NCI-H1930 (cell line): ENCODE measurements around the gene MCU.
"Not testable (repeated sequence)": the region's sequence is repeated elsewhere in the genome, so short reads cannot be mapped to it uniquely, and the experiment has no call there.

Source experiments
- DNase-seq, 2 experiments: peaks; one replicate each; lab custom pipeline; 2025; lab: John Stamatoyannopoulos, UW

Gene MCU, protein sequence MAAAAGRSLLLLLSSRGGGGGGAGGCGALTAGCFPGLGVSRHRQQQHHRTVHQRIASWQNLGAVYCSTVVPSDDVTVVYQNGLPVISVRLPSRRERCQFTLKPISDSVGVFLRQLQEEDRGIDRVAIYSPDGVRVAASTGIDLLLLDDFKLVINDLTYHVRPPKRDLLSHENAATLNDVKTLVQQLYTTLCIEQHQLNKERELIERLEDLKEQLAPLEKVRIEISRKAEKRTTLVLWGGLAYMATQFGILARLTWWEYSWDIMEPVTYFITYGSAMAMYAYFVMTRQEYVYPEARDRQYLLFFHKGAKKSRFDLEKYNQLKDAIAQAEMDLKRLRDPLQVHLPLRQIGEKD

DNA sequence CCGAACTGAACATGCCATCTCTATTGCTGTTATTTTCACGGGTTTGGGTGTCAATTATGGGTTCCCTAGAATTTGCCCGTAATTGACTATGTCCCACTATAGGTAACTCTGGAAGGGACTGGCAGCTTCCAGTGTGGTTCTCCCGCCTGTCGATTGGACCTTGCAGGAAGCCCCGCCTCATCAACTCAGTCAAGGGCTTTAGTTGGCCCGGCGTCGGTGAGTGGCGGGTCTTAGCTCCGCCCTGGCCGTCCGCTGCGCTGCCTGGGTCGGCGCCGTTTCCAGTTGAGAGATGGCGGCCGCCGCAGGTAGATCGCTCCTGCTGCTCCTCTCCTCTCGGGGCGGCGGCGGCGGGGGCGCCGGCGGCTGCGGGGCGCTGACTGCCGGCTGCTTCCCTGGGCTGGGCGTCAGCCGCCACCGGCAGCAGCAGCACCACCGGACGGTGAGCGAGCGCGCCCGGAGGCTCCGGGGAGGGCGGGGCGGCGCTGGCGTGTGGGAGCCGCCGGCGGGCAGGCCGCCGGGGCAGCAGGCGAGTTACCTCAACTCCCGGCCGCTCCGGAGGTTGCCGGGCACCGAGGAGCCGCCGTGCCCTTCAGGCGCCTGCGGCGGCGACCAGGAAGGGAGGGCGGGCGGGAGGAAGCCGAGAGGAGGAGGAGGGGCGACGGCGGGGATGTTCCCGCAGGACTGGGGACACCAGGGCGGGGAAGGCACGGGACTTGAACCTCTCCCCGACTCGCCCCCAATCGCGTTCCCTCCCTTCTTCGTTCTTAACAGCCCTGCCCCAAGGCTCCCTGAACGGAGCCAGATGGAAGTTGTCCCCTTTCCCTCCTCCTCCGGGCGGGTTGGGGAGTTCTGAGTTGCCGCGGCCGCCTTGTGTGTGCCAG lies at the start of gene MCU:
Gene MCU, plus strand, starts transcription at position 281 of the 881 bp plus-strand sequence. Its CDS starts 9 bp downstream, at position 290.
- peak; percentile 78 to 82 for DNase-seq

DNA sequence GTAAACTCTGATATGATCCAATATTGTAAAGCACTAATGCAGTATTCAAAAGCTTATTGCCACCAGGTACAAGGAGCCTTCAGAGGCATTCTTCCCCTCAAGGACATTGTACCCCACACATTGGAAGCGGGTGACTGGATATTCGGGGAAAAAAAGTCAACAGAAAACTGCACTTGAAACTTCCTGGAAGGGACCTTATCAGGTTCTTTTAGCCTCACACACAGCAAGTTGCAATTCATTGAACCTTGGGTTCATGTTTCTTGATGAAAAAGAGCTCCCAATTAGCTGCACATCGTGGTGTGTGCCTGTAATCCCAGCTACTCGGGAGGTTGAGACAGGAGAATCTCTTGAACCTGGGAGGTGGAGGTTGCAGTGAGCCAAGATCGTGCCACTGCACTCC lies 49.6 kb upstream of the MCU start:
- DNase-seq = no peak

DNA sequence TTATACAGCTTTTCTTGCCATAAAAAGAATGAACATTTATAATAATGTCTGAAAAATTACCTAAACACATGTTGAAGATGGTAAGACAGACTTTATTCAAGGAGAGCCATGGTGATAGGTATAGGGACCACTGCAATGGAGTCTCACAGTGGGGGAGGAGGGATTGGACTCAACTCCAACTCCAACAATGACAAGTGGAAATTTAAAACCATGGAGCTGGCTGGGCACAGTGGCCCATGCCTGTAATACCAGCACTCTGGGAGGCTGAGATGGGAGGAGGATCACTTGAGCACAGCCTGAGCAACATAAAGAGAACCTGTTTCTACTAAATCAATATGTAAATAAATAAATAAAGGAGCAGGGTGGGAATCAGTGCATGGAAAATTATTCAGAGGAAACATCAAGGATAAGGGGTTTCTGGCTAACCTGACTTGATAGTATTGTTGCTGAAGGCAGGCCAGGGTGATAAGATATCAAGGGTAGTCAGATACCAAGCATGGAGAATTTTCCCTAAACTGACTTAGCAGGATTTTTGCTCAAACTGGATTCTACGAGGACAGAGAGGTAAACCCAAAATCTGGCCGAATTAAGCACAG lies 46.6 kb upstream of the MCU start:
- DNase-seq = no peak

DNA sequence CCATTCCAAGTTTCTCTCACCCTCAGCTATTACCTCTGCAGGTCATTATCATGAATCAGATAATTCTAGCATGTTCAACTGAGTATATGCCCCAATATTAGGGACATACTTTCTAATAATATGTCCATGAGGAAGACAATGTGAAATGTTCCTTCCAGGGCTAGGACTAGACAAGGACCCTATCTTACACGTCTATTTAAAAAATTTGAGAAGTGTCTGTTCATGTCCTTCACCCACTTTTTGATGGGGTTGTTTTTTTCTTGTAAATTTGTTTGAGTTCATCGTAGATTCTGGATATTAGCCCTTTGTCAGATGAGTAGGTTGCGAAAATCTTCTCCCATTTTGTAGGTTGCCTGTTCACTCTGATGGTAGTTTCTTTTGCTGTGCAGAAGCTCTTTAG lies 45.0 kb upstream of the MCU start:
- not testable (repeated sequence) for DNase-seq

DNA sequence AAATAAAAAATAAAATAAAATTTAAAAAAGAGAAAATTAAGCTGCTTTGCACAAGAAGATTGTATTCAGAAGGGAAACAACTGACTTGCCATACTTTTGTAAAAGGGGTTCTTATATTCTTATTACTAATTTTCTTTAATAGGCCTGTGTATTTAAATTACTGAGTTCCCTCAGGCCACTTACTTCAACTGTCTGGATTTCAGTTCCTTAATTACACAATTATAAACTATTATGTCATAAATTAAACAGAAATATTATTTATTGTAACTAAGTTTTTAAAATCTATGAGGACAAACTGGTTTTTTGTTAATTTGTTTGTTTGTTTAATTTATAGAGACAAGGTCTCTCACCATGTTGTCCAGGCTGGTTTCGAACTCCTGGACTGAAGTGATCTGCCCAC lies 43.6 kb upstream of the MCU start:
- no peak for DNase-seq

DNA sequence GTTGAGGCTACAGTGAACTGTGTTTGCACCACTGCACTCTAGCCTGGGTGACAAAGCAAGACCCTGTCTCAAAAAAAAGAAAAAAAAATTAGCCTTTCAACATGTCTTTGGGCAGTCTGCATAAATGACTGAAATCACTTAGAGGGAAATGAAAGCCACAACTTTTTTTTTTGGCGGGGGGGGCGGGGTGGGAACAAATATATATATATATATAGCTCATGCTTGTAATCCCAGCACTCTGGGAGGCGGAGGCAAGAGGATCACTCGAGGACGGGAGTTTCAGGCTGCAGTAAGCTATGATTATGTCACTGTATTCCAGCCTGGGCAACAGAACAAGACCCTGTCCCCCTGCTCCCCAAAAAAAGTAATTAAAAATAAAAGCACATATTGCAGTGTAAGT lies 42.7 kb upstream of the MCU start:
- DNase-seq = no peak

DNA sequence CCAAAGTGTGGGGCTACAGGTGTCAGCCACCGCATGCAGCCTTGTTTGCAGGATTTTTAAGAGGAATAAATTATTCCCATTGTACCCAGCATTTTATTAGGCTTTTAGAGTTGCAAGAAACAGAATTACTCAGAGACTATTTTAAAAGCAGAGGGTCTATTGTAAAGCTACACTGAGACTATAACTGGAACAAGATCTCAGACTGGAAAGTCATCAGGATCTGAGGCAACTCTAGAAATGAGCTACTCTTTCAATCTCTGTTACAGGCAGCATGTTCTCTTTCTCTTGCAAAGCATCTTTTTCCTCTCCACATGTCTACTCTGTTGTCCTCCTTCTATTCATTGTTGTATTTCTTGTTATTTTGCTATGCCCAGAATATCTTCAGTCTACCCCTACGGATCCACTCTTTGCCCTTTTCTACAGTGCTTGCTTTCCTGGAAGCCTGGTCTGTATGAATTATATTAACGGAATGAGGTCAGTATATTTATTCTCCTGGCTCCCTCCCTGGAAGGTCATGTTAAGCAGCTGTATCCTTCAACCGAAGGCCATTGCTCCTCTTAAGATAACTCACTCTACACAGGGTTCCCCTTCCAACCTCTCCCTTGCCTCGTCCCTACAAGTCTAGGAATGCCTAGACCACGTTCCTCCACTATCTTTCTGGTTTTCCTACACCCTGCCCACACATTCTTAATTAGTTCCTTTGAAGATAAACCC lies 38.4 kb upstream of the MCU start:
- no peak for DNase-seq

DNA sequence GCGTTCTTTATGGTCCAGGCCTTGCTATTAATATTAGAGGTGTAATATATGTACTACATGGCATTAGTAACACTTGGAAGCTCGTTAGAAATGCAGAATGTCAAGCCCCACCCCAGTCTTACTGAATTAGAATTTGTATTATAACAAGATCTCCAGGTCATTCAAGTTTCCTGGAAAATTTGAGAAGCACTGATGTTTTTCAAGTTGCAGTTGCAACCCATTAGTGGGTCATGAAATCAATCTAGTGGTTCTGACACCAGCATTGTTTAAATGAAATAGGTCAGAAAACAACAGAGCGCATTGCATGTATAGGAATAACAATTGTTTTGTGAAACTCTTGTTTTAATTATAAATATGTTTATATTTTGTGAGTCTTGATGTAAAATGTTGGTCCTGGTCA lies 37.2 kb upstream of the MCU start:
- no peak for DNase-seq

DNA sequence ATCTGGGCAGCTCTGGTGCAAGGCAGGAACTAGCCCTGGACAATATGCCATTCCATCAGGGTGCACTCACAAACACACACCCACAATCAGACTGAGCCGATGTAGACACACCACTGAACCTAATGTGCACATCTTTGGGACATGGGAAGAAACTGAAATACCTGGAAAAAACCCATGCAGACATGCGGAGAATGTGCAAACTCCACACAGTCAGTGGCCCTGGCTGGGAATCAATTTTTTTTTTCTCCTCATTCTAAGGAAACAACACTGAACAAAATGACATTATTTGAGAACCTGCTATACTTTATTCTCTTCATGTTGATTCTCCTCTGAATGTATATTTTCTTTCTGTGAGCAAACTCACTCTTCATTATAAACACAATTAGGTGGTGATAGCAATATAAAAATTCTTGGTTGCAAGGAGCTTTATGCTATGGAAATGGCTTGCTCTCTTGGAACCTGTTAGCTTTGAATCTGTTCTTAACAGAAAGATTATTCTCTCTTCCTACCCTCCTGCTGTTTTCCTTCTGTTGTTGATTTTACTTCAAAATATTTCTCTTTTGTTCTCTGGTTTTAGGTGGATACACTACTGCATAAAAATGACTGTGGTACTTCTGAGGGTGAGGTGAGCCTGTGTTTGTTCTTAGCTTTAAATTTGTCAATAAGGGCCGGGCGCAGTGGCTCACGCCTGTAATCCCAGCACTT lies 33.1 kb upstream of the MCU start:
- DNase-seq = no peak

DNA sequence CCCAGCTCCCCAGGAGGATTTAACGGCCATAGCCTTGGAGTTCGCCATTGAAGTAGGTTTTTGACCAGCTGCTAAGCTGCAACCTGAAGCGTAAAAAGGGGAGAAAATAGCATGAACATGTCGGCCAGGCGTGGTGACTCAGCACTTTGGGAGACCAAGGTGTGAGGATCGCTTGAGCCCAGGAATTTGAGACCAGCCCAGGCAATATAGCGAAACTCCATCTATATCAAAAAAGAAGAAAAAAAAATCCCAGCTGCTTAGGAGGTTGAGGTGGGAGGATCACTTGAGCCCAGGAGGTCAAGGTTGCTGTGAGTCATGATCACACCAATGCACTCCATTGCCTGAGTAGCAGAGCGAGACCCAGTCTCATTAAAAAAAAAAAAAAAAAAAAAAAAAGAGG lies 32.2 kb upstream of the MCU start:
- no peak for DNase-seq

DNA sequence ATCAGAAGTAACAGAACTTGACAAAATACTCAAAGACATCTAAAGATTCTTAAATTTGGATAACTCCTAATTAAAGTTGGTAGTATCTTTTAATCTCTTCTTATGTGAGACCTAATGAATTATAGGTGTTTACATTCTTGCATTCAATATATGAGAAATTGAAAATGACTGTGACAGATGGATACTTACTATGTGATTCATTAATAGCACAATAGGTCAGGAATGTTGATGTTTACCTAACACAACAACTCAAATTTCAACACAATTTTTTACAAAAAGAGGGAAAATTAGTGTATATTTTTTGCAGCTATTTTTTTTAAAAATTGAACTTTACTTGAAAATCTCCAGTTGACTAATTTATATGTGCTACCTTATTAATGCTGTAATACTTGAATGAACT lies 31.7 kb upstream of the MCU start:
- no peak for DNase-seq

DNA sequence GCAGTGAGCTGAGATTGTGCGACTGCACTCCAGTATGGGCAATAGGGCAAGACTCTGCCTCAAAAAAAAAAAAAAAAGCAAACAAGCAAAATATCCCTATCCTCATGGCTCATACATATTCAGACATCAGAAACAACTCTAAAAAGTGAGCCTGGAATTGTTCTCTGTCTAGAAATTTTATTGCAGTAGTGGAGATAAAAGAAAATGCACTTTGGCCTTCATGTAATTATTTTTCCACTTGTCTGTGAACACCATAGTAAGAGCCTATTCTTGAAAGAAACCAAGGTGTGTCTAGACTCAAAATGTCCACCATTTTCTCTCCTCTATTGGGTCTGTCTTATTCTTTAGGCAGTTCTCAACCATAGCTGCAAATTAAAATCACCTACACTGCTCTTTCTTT lies 30.5 kb upstream of the MCU start:
- DNase-seq = no peak

DNA sequence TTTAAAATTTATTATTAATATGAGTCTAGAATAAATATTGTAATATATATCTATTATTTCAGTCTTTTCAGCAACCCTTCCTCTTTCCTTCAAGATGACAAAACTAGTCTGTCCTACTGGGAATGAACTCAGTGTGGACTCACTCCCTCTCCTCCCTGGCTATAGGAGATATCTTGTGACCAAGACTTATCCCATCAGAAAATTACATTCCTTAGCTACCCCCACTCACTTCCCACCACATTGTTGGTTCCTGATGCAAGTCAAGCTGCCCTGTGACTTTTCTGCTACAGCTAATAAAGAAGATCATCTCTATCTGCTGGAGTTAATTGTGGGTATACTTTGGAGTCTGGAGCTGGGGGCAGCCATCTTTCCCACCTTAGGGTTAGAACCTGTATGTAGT lies 28.0 kb upstream of the MCU start:
- no peak for DNase-seq

DNA sequence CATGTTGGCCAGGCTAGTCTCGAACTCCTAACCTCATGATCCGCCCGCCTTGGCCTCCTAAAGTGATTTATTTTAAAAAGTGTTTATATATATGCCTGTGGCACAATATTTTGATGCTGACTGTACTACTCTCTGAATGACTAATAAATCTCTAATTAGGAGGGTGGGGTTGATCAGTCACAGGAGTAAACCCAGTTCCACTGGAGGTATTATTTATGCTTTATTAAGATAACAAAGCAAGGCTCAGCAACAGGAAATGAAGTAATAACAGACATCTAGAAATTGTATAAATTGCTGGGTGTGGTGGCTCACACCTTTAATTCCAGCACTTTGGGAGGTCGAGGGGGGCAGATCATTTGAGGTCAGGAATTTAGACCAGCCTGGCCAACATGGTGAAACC lies 26.0 kb upstream of the MCU start:
- no peak for DNase-seq

DNA sequence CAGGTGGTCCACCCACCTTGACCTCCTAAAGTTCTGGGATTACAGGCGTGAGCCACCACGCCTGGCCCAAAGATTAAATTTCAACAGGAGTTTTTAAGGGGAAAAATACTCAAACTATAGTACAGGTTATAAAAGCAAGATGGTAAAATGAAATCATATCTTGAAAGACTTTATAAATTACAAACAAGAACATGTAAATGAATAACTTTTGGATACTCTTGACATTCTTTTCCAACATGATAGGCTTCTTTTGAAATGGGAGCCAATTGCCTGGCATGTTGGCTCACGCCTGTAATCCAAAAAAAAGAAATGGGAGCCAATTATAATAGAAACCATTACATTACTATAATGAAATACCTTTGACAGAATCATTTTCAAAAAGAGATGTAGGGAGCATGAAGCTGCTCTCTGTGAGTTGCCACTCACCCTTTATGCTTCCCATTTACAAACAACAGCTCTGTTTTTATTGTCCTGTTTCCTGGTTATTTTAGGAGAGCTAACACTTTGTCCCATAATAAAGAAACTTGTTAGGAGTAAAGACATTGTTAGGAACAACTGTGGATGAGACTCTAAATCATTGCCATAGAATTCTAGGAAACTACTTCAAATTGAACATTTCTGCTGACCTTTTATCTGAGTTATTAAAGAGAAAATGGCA lies 24.6 kb upstream of the MCU start:
- no peak for DNase-seq

DNA sequence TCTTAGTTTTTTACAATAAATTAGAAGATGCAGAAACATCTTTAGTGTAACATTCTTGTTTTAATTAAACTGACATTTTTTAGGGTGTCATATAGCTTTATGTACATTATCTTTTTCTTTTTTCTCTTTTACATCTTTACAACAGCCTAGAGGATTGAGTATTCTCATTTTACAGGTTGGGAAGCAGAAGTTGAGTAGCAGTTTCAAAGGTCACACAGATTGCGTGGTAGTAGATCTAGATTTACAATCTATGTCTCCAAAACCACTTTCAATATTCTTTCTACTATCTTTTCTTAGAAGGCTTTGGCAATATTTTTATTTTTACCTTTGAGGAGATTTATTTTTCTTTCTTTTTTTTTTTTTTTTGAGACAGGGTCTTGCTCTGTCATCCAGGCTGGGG lies 18.7 kb upstream of the MCU start:
- no peak for DNase-seq

DNA sequence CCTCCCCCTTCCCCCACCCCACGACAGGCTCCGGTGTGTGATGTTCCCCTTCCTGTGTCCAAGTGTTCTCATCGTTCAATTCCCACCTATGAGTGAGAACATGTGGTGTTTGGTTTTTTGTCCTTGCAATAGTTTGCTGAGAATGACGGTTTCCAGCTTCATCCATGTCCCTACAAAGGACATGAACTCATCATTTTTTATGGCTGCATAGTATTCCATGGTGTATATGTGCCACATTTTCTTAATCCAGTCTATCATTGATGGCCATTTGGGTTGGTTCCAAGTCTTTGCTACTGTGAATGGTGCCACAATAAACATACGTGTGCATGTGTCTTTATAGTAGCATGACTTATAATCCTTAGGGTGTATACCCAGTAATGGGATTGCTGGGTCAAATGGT lies 17.8 kb upstream of the MCU start:
- not testable (repeated sequence) for DNase-seq

DNA sequence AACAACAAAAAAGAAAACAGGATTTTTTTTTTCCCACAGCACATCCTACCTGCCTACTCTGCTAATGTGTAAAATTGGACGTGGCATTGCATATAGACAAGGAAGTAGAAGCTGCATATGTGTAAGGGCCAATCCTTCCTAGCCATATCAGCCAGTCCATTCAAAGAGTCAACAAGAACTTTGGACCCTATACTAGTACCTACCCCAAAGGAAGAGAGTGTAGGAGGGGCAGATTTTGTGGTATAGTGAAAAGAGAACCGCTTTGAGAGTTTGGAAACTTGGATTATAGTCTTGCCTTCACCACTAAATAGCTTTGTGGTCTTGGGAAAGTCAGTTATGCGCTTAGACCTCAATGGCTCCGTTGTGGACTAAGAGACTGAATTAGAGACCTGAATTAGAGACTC lies 12.1 kb upstream of the MCU start:
- no peak for DNase-seq

DNA sequence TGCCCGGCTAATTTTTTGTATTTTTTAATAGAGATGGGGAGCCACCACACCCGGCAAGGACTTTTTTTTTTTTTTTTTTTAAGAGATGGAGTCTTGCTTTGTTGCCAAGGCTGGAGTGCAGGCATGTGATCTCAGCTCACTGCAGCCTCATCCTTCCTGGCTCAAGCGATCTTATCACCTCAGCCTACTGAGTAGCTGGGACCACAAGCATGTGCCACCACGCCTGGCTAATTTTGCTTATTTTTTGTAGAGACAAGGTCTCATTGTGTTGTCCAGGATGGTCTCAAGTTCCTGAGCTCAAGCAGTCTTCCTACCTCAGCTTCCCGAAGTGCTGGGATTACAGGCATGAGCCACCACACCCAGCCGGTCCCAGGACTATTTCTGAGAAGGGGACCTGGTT lies 9.3 kb upstream of the MCU start:
- no peak for DNase-seq

DNA sequence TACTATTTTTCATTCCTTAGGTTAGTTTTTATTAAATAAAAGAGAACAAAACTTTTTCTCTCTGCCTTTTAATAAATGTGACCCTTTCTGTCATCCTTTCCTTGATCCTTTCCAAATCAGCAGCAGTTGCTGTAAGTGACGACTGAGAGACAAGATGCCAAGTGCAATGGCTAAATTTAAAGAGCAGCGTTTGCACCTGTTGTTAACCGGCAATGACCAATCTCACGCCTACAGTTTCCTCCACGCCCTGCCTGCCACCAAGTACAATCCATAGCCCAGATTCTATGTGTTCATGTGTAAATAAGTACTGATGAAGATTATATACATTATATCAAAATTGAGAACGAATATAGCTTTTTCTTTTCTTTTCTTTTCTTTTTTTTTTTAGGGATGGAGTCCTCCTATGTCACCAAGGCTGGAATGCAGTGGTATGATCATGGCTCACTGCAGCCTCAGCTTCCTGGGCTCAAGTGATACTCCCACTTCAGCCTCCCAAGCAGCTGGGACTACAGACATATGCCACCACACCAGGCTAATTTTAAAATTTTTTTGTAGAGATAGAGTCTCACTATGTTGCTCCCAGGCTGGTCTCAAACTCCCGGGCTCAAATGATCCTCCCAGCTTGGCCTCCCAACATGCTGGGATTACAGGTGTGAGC lies 6.5 kb upstream of the MCU start:
- DNase-seq = no peak

DNA sequence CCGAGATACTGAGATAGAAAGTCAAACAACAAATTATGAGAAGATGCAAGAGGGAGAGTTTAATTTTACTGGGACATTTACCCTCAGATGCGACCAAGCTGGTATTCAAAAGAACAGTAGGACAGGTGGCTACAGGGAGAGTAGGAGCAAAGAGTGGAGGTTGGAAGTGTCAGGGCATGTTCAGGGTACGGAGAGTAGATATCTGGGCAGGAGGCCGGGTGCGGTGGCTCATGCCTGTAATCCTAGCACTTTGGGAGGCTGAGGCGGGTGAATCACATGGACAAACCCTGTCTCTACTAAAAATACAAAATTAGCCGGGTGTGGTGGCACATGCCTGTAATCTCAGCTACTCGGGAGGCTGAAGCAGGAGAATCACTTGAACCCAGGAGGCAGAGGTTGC lies 5.5 kb upstream of the MCU start:
- DNase-seq = not testable (repeated sequence)
